Measurements from ENCODE around the gene NT5C1A. TPM values are rescaled to one million over a fixed set of nuclear protein-coding genes. Genes with fewer than 3 reads are reported as not detected.
A peak's percentile ranks its signal among the peaks of the same experiment; 100 is the strongest.

NT5C1A gene
- total RNA-seq, 1 donor: not detected

- DNase-seq (ENCODE audit: low read depth): peak; percentile 58
- peak; percentile 15 for TF ChIP-seq CTCF (IDR thresholded peaks at IDR 0.05; ENCODE audit: insufficient read depth, low read length)
- H3K4me3 ChIP-seq (ENCODE audit: low read depth, low read length): no peak overlapping the region
These were observed 39.4 kb upstream of the NT5C1A start for GRCh38 chr1:39711104-39711965.

- H3K4me3 ChIP-seq (ENCODE audit: low read depth, low read length): no peak overlapping the region
- no peak for TF ChIP-seq CTCF (IDR thresholded peaks at IDR 0.05; ENCODE audit: insufficient read depth, low read length)
- DNase-seq (ENCODE audit: low read depth): no peak
These were observed 35.6 kb upstream of the NT5C1A start for GRCh38 chr1:39707506-39707905.

GRCh38 chr1:39704757-39705156 is 32.9 kb upstream of the NT5C1A start:
- no peak for DNase-seq (ENCODE audit: low read depth)
- H3K4me3 ChIP-seq (ENCODE audit: low read depth, low read length): no peak overlapping the region
- TF ChIP-seq CTCF (IDR thresholded peaks at IDR 0.05; ENCODE audit: insufficient read depth, low read length): no peak

- peak; percentile 82 for DNase-seq (ENCODE audit: low read depth)
- H3K4me3 ChIP-seq (ENCODE audit: low read depth, low read length): peak overlapping the region; percentile 55
- no peak for TF ChIP-seq CTCF (IDR thresholded peaks at IDR 0.05; ENCODE audit: insufficient read depth, low read length)
These were observed 29.1 kb upstream of the NT5C1A start for GRCh38 chr1:39701049-39701439.

GRCh38 chr1:39700348-39700747 is 28.4 kb upstream of the NT5C1A start:
- TF ChIP-seq CTCF (IDR thresholded peaks at IDR 0.05; ENCODE audit: insufficient read depth, low read length): no peak
- DNase-seq (ENCODE audit: low read depth): no peak
- no peak overlapping the region for H3K4me3 ChIP-seq (ENCODE audit: low read depth, low read length)

- TF ChIP-seq CTCF (IDR thresholded peaks at IDR 0.05; ENCODE audit: insufficient read depth, low read length): peak; percentile 31
These were observed 27.5 kb upstream of the NT5C1A start for GRCh38 chr1:39699419-39699818.

More at GRCh38 chr1:39699419-39699818, 27.5 kb upstream of the NT5C1A start:
- no peak overlapping the region for H3K4me3 ChIP-seq (ENCODE audit: low read depth, low read length)
- no peak for DNase-seq (ENCODE audit: low read depth)

Measured in fibroblast of the aortic adventitia (primary cell).